GM23338 (cell line): ENCODE measurements around the gene WWOX. TPM values are rescaled to one million over a fixed set of nuclear protein-coding genes. Genes with fewer than 3 reads are reported as not detected.

Experiments used
- ATAC-seq: fragments of 200-7000 bp; cut with Tn5 transposase; 3 replicates; pipeline ENCODE4 v1.9.1; 2020
- DNase-seq: peaks from one replicate; pipeline ENCODE4 v3.0.0-alpha.2; 2015; ENCODE audit warnings: low spot score
- H2AFZ ChIP-seq: fragments of 200-600 bp; sonication (generic); 2 replicates; pipeline ENCODE4 v1.8.0; 2016; ENCODE audit warnings: antibody characterized with exemption, mild to moderate bottlenecking, moderate library complexity
- H3F3A ChIP-seq: fragments of 200-600 bp; sonication (generic); replicated peaks from 2 replicates; pipeline ENCODE4 v1.8.0; 2017; ENCODE audit warnings: antibody characterized with exemption, mixed run types, low read depth
- H3K27ac ChIP-seq: fragments of 200-600 bp; sonication (generic); 2 replicates; pipeline ENCODE4 v1.6.1; 2016; ENCODE audit warnings: low read depth
- H3K27me3 ChIP-seq: fragments of 200-600 bp; sonication (generic); 2 replicates; pipeline ENCODE4 v1.8.0; 2016; ENCODE audit warnings: mild to moderate bottlenecking, mixed run types, moderate library complexity; ENCODE audit not compliant: insufficient read depth
- H3K36me3 ChIP-seq: fragments of 200-600 bp; sonication (generic); 2 replicates; pipeline ENCODE4 v1.8.0; 2016; ENCODE audit warnings: mild to moderate bottlenecking; ENCODE audit not compliant: insufficient read depth
- H3K4me1 ChIP-seq: fragments of 200-600 bp; sonication (generic); 2 replicates; pipeline ENCODE4 v1.8.0; 2016; ENCODE audit warnings: mild to moderate bottlenecking, moderate library complexity; ENCODE audit not compliant: insufficient read depth
- H3K4me2 ChIP-seq: fragments of 200-600 bp; sonication (generic); 2 replicates; pipeline ENCODE4 v1.7.1; 2017; ENCODE audit warnings: mixed run types
- H3K4me3 ChIP-seq: fragments of 200-600 bp; sonication (generic); 2 replicates; pipeline ENCODE4 v1.6.1; 2016; ENCODE audit warnings: mixed run types
- H3K79me2 ChIP-seq: fragments of 200-600 bp; sonication (generic); replicated peaks from 2 replicates; pipeline ENCODE4 v1.8.0; 2017; ENCODE audit warnings: mild to moderate bottlenecking; ENCODE audit not compliant: insufficient read depth
- H3K9me2 ChIP-seq: fragments of 200-600 bp; sonication (generic); 2 replicates; pipeline ENCODE4 v1.8.0; 2017; ENCODE audit not compliant: insufficient read depth
- H4K20me1 ChIP-seq: fragments of 200-600 bp; sonication (generic); replicated peaks from 2 replicates; pipeline ENCODE4 v1.8.0; 2017; ENCODE audit warnings: mild to moderate bottlenecking; ENCODE audit not compliant: insufficient read depth
- H3K27ac Mint-ChIP-seq: 2 replicates; pipeline ENCODE4 v1.8.0; 2020; ENCODE audit warnings: inconsistent platforms, mild to moderate bottlenecking, moderate library complexity, mixed read lengths
- H3K27me3 Mint-ChIP-seq: 3 replicates; pipeline ENCODE4 v1.8.0; 2022; ENCODE audit warnings: low read depth, mild to moderate bottlenecking, moderate library complexity, mixed read lengths, inconsistent platforms; ENCODE audit not compliant: insufficient read depth, poor library complexity
- H3K36me3 Mint-ChIP-seq: 3 replicates; pipeline ENCODE4 v1.8.0; 2021; ENCODE audit warnings: low read depth, mild to moderate bottlenecking, inconsistent platforms, moderate library complexity, mixed read lengths
- H3K4me1 Mint-ChIP-seq: 3 replicates; pipeline ENCODE4 v1.8.0; 2020; ENCODE audit warnings: mild to moderate bottlenecking, inconsistent platforms, mixed read lengths
- H3K4me3 Mint-ChIP-seq: 3 replicates; pipeline ENCODE4 v1.8.0; 2021; ENCODE audit warnings: moderate library complexity, mild to moderate bottlenecking, inconsistent platforms, mixed read lengths
- H3K9me3 Mint-ChIP-seq: 3 replicates; pipeline ENCODE4 v1.8.0; 2020; ENCODE audit warnings: moderate library complexity, mild to moderate bottlenecking, inconsistent platforms, mixed read lengths
- CREB1 ChIP-seq: fragments of 250-450 bp; sonication (Bioruptor Pico); IDR thresholded peaks from 2 replicates; pipeline ENCODE4 v1.5.0; 2020; ENCODE audit warnings: low read depth, mild to moderate bottlenecking, moderate library complexity
- EZH2 ChIP-seq: fragments of 200-600 bp; sonication (generic); IDR thresholded peaks from one replicate; pipeline ENCODE4 v1.8.0; 2017; ENCODE audit warnings: antibody characterized with exemption, mild to moderate bottlenecking, low read depth; ENCODE audit not compliant: unreplicated experiment
- EZH2phosphoT487 ChIP-seq: fragments of 200-600 bp; sonication (generic); IDR thresholded peaks from one replicate; pipeline ENCODE4 v1.8.1; 2018; ENCODE audit warnings: antibody characterized with exemption; ENCODE audit not compliant: unreplicated experiment
- NANOG ChIP-seq: IDR thresholded peaks from 2 replicates; pipeline ENCODE4 v1.6.1; 2016; ENCODE audit warnings: antibody characterized with exemption, borderline replicate concordance
- POLR2AphosphoS5 ChIP-seq: IDR thresholded peaks from 2 replicates; pipeline ENCODE4 v1.6.1; 2016; ENCODE audit warnings: antibody characterized with exemption, low read depth
- STAT1 ChIP-seq: IDR thresholded peaks from one replicate; pipeline ENCODE4 v1.6.1; 2016; ENCODE audit warnings: antibody characterized with exemption; ENCODE audit not compliant: unreplicated experiment
- ZNF114 ChIP-seq: fragments of 250-450 bp; sonication (Bioruptor Pico); IDR thresholded peaks from 2 replicates; pipeline ENCODE4 v1.5.0; 2020; ENCODE audit warnings: mild to moderate bottlenecking, moderate library complexity
- ZNF331 ChIP-seq: fragments of 250-450 bp; sonication (Bioruptor Pico); IDR thresholded peaks from 2 replicates; pipeline ENCODE4 v1.5.0; 2020; ENCODE audit warnings: low read depth, mild to moderate bottlenecking, moderate library complexity
- polyA plus RNA-seq: library from polyadenylated mRNA; unstranded; fragments of >200 nt; fragmentation: Nextera tagmentation; extraction: Ambion mirVana; gene quantifications from 2 replicates; pipeline ENCODE4 v1.2.1, GENCODE V29; 2016
- total RNA-seq: library from RNA; depleted of rRNA; stranded (reverse); fragments of >200 nt; shearing (Covaris generic); gene quantifications from 2 replicates; pipeline ENCODE4 v1.2.3, GENCODE V29; 2014
- TF ChIP-seq, protein P1 (sequence below): fragments of 250-450 bp; sonication (Bioruptor Pico); IDR thresholded peaks from 2 replicates; pipeline ENCODE4 v1.5.0; 2020; ENCODE audit warnings: mild to moderate bottlenecking, moderate library complexity
- TF ChIP-seq, protein P2 (sequence below): IDR thresholded peaks from one replicate; pipeline ENCODE4 v1.6.1; 2018; ENCODE audit warnings: antibody characterized with exemption; ENCODE audit not compliant: unreplicated experiment
- TF ChIP-seq, protein P3 (sequence below), 2 experiments: fragments of 200-600 bp in 1 of 2; sonication (generic) in 1 of 2; conservative IDR thresholded peaks; 2 replicates each; pipeline versions ENCODE4 v1.5.1 to v1.6.1; 2016 to 2017; ENCODE audit warnings: antibody characterized with exemption in 2 of 2, low read depth in 2 of 2, mild to moderate bottlenecking in 2 of 2, moderate library complexity in 1 of 2

The WWOX gene
- total and polyA plus RNA-seq, 2 experiments from 2014 or later = 10.0 to 19.3 TPM

DNA sequence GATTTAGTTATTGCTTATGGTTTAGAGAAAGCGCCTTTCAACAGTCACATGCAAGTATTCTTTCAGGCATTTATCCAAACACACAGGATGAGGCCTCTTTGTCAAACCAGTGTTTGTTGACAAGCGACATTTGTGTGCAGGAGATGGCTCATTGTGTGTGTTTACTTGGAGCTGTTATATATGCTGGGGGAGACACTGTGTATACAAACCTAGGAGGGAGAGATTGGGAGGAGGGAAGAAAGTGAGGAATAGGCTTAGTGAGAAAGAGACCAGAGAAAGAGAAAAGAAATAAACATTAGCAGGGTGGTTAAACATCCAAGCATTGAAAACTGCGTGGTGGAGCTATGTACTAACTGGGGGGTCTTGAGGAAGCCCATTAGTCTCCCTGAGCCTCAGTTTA, 1063.5 kb downstream of the WWOX start:
- ATAC-seq (no peak), DNase-seq (no peak)
- Histone ChIP-seq H3K27ac (no peak overlapping the region), H3K79me2 (no peaks in the 10 kb centered on the region), H2AFZ (no peak overlapping the region), H3K9me2 (peaks cover 7% of the 10 kb centered on the region; the same call in 1 of the 2 replicates), H3K4me3 (no peak overlapping the region), H3K27me3 (no peaks in the 10 kb centered on the region), H4K20me1 (no peaks in the 10 kb centered on the region), H3K36me3 (no peaks in the 10 kb centered on the region; the same call in 1 of the 2 replicates), H3F3A (no peaks in the 10 kb centered on the region), H3K4me1 (0 out of 2 replicates have a peak, but pooled peaks cover 8% of the 10 kb centered on the region), H3K4me2 (no peak overlapping the region)
- Mint-ChIP-seq H3K4me1 (peaks cover 26% of the 10 kb centered on the region), H3K36me3 (peaks cover 8% of the 10 kb centered on the region), H3K9me3 (peaks cover 8% of the 10 kb centered on the region), H3K27ac (no peak overlapping the region), H3K4me3 (no peak overlapping the region), H3K27me3 (no peaks in the 10 kb centered on the region)
- TF ChIP-seq EZH2 (no peak), CREB1 (no peak), POLR2AphosphoS5 (no peak), EZH2phosphoT487 (no peak), NANOG (no peak), ZNF114 (CRISPR knock-in tag) (no peak), ZNF331 (CRISPR knock-in tag) (no peak), STAT1 (no peak)
- TF ChIP-seq, protein P1, sequence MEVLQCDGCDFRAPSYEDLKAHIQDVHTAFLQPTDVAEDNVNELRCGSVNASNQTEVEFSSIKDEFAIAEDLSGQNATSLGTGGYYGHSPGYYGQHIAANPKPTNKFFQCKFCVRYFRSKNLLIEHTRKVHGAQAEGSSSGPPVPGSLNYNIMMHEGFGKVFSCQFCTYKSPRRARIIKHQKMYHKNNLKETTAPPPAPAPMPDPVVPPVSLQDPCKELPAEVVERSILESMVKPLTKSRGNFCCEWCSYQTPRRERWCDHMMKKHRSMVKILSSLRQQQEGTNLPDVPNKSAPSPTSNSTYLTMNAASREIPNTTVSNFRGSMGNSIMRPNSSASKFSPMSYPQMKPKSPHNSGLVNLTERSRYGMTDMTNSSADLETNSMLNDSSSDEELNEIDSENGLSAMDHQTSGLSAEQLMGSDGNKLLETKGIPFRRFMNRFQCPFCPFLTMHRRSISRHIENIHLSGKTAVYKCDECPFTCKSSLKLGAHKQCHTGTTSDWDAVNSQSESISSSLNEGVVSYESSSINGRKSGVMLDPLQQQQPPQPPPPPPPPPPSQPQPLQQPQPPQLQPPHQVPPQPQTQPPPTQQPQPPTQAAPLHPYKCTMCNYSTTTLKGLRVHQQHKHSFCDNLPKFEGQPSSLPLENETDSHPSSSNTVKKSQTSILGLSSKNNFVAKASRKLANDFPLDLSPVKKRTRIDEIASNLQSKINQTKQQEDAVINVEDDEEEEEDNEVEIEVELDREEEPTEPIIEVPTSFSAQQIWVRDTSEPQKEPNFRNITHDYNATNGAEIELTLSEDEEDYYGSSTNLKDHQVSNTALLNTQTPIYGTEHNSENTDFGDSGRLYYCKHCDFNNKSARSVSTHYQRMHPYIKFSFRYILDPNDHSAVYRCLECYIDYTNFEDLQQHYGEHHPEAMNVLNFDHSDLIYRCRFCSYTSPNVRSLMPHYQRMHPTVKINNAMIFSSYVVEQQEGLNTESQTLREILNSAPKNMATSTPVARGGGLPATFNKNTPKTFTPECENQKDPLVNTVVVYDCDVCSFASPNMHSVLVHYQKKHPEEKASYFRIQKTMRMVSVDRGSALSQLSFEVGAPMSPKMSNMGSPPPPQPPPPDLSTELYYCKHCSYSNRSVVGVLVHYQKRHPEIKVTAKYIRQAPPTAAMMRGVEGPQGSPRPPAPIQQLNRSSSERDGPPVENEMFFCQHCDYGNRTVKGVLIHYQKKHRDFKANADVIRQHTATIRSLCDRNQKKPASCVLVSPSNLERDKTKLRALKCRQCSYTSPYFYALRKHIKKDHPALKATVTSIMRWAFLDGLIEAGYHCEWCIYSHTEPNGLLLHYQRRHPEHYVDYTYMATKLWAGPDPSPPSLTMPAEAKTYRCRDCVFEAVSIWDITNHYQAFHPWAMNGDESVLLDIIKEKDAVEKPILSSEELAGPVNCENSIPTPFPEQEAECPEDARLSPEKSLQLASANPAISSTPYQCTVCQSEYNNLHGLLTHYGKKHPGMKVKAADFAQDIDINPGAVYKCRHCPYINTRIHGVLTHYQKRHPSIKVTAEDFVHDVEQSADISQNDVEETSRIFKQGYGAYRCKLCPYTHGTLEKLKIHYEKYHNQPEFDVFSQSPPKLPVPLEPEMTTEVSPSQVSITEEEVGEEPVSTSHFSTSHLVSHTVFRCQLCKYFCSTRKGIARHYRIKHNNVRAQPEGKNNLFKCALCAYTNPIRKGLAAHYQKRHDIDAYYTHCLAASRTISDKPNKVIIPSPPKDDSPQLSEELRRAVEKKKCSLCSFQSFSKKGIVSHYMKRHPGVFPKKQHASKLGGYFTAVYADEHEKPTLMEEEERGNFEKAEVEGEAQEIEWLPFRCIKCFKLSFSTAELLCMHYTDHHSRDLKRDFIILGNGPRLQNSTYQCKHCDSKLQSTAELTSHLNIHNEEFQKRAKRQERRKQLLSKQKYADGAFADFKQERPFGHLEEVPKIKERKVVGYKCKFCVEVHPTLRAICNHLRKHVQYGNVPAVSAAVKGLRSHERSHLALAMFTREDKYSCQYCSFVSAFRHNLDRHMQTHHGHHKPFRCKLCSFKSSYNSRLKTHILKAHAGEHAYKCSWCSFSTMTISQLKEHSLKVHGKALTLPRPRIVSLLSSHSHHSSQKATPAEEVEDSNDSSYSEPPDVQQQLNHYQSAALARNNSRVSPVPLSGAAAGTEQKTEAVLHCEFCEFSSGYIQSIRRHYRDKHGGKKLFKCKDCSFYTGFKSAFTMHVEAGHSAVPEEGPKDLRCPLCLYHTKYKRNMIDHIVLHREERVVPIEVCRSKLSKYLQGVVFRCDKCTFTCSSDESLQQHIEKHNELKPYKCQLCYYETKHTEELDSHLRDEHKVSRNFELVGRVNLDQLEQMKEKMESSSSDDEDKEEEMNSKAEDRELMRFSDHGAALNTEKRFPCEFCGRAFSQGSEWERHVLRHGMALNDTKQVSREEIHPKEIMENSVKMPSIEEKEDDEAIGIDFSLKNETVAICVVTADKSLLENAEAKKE (CRISPR knock-in tag) = no peak
- TF ChIP-seq, protein P2, sequence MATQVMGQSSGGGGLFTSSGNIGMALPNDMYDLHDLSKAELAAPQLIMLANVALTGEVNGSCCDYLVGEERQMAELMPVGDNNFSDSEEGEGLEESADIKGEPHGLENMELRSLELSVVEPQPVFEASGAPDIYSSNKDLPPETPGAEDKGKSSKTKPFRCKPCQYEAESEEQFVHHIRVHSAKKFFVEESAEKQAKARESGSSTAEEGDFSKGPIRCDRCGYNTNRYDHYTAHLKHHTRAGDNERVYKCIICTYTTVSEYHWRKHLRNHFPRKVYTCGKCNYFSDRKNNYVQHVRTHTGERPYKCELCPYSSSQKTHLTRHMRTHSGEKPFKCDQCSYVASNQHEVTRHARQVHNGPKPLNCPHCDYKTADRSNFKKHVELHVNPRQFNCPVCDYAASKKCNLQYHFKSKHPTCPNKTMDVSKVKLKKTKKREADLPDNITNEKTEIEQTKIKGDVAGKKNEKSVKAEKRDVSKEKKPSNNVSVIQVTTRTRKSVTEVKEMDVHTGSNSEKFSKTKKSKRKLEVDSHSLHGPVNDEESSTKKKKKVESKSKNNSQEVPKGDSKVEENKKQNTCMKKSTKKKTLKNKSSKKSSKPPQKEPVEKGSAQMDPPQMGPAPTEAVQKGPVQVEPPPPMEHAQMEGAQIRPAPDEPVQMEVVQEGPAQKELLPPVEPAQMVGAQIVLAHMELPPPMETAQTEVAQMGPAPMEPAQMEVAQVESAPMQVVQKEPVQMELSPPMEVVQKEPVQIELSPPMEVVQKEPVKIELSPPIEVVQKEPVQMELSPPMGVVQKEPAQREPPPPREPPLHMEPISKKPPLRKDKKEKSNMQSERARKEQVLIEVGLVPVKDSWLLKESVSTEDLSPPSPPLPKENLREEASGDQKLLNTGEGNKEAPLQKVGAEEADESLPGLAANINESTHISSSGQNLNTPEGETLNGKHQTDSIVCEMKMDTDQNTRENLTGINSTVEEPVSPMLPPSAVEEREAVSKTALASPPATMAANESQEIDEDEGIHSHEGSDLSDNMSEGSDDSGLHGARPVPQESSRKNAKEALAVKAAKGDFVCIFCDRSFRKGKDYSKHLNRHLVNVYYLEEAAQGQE = no peak
- TF ChIP-seq, protein P3, sequence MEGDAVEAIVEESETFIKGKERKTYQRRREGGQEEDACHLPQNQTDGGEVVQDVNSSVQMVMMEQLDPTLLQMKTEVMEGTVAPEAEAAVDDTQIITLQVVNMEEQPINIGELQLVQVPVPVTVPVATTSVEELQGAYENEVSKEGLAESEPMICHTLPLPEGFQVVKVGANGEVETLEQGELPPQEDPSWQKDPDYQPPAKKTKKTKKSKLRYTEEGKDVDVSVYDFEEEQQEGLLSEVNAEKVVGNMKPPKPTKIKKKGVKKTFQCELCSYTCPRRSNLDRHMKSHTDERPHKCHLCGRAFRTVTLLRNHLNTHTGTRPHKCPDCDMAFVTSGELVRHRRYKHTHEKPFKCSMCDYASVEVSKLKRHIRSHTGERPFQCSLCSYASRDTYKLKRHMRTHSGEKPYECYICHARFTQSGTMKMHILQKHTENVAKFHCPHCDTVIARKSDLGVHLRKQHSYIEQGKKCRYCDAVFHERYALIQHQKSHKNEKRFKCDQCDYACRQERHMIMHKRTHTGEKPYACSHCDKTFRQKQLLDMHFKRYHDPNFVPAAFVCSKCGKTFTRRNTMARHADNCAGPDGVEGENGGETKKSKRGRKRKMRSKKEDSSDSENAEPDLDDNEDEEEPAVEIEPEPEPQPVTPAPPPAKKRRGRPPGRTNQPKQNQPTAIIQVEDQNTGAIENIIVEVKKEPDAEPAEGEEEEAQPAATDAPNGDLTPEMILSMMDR (conservative IDR thresholded peaks at IDR 0.05; ENCODE audit: low read depth in 2 of 2) = no peak
